ENCODE results near the gene TRIM3. TPM values are rescaled to one million over a fixed set of nuclear protein-coding genes. Genes with fewer than 3 reads are reported as not detected.

The TRIM3 gene
- total RNA-seq, 4 donors from 2014 or later = 19.2 to 24.1 (median 22.4) TPM

- TF ChIP-seq POLR2A (IDR thresholded peaks at IDR 0.05) = no peak
- TF ChIP-seq CTCF (IDR thresholded peaks at IDR 0.05) = no peak
- intact Hi-C loops (cut with DNase I; ENCODE audit: low total_unique reads) = no loop called here
- WGBS, 2 donors = 74 to 81% methylated on average over 4 of the region's 4 CpGs
- H3K4me3 ChIP-seq (ENCODE audit: low read depth, poor library complexity, severe bottlenecking) = no peak overlapping the region
- no peak for DNase-seq (ENCODE audit: low spot score in 2 of 2)
Observed at GRCh38 chr11:6482441-6482840, 8.7 kb upstream of the TRIM3 start.

GRCh38 chr11:6481924-6482275, 8.2 kb upstream of the TRIM3 start:
- no peak for DNase-seq (ENCODE audit: low spot score in 2 of 2)
- 0 to 5% methylated on average over 4 to 8 of the region's 13 CpGs for WGBS, 2 donors
- TF ChIP-seq CTCF (IDR thresholded peaks at IDR 0.05) = no peak
- TF ChIP-seq POLR2A (IDR thresholded peaks at IDR 0.05) = no peak
- peak overlapping the region; percentile 63 for H3K4me3 ChIP-seq (ENCODE audit: low read depth, poor library complexity, severe bottlenecking)
- intact Hi-C loops (cut with DNase I; ENCODE audit: low total_unique reads) = no loop called here

DNA sequence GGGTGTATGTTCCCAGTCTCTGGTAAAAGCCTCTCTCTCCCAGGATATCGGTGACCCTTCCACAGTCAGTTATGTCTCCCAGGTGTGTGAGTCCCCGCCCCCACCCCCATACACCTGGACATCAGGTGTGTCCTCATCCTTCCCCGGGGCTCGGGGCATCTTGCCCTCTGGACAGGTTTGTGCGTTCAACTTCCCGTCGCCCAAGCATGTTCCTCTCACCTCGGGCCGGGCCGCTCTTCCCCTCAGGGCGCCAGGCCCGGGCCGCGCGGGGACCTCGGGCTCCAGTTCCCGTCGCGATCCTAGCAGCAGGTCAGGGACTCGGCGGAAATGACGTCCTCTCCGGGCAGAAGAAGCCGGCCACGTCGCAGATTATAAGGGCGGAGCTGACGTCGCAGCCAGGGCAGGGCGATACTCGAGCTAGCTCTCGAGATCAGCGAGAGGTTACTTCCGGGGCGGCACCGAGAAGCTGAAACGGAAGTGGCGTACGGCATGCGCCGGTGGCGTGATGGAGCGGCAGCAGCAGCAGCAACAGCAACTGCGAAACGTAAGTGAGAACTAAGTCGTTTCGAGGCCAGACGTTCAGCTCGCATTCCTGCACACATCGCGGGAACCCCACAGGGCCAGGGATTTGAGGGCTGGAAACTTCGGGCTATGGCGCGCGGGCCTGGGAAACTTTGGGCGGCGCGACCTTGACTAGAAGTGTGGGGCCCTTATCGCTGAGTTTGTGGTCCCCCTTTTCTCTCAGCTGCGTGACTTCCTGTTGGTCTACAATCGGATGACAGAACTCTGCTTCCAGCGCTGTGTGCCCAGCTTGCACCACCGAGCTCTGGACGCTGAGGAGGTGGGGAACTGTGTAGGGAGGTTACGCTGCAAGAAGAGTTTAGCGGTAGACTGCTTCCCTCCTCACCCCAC, 7.5 kb upstream of the TRIM3 start, which contains the start of the genes ARFIP2 and TIMM10B:
Gene ARFIP2 (minus strand): TSS at position 320 of the 912 bp plus-strand sequence. CDS start 910 bp downstream, outside the sequence.
Gene TIMM10B (plus strand): TSS at position 490 of the 912 bp plus-strand sequence. CDS start 16 bp downstream, at position 506.
- peak; percentile 98 to 99 for DNase-seq (ENCODE audit: low spot score in 2 of 2)
- TF ChIP-seq POLR2A (IDR thresholded peaks at IDR 0.05) (peak in 1 of 2 donors; percentile 9), CTCF (IDR thresholded peaks at IDR 0.05) (no peak)
- 0 to 1% methylated on average over 51 to 53 of the region's 66 CpGs for WGBS, 2 donors
- intact Hi-C loops (cut with DNase I; ENCODE audit: low total_unique reads) = no loop called here
- H3K4me3 ChIP-seq (ENCODE audit: low read depth, poor library complexity, severe bottlenecking) = peak within 1 kb of the TSS; percentile 63

- H3K4me3 ChIP-seq (ENCODE audit: low read depth, poor library complexity, severe bottlenecking) = peak overlapping the region; percentile 58
- no peak for TF ChIP-seq CTCF (IDR thresholded peaks at IDR 0.05)
- no peak for TF ChIP-seq POLR2A (IDR thresholded peaks at IDR 0.05)
- 52 to 55% methylated on average over 9 of the region's 9 CpGs for WGBS, 2 donors
- DNase-seq (ENCODE audit: low spot score in 2 of 2) = no peak
- intact Hi-C loops (cut with DNase I; ENCODE audit: low total_unique reads) = no loop called here
Observed at GRCh38 chr11:6480299-6480914, 6.7 kb upstream of the TRIM3 start.

DNA sequence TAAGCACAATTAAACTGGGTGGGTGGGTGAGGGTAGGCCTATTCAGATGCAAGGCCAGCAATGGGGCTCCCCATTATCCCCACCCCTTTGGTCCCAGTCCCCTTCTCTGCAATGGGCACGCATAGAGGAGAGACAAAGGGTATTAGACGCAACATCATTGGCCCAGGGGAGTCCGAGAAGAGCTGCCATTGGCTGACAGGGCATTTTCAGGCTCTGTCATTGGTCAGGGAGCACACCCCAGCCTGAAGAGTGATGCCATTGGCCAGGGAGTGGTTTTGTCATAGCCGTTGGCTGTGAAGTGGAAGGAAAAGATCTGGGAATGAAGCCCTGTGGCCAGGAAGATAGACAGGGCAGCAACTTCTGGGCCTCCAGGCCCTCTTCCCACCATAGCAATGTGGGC, 2.8 kb upstream of the TRIM3 start:
- intact Hi-C loops (cut with DNase I; ENCODE audit: low total_unique reads) = no loop called here
- no peak for TF ChIP-seq POLR2A (IDR thresholded peaks at IDR 0.05)
- 85 to 91% methylated on average over 4 of the region's 4 CpGs for WGBS, 2 donors
- DNase-seq (ENCODE audit: low spot score in 2 of 2) = no peak
- H3K4me3 ChIP-seq (ENCODE audit: low read depth, poor library complexity, severe bottlenecking) = no peak overlapping the region

- no peak overlapping the region for H3K4me3 ChIP-seq (ENCODE audit: low read depth, poor library complexity, severe bottlenecking)
- TF ChIP-seq POLR2A (IDR thresholded peaks at IDR 0.05) = no peak
- no peak for TF ChIP-seq CTCF (IDR thresholded peaks at IDR 0.05)
- WGBS, 2 donors = 66 to 74% methylated on average over 5 of the region's 5 CpGs
- DNase-seq (ENCODE audit: low spot score in 2 of 2) = no peak
- intact Hi-C loops (cut with DNase I; ENCODE audit: low total_unique reads) = no loop called here
Observed at GRCh38 chr11:6475936-6476335, 2.2 kb upstream of the TRIM3 start.
